Natural killer cell treated with Interleukin-12 subunit alpha and Interleukin-12 subunit beta and Interleukin-15 and Interleukin-18, amount 100 ng/mL, for 72 hours (primary cell): Measurements from ENCODE around the gene TCTN3. TPM values are rescaled to one million over a fixed set of nuclear protein-coding genes. Genes with fewer than 3 reads are reported as not detected.
"Not testable (repeated sequence)": the region's sequence is repeated elsewhere in the genome, so short reads cannot be mapped to it uniquely, and the experiment has no call there.

Experiments used
- ATAC-seq, 2 donors: fragments of 150-1000 bp; cut with Tn5 transposase in 1 of 2; sonication (Bioruptor Pico), chemical (Tn5 transposase) in 1 of 2; 2 replicates each; pipeline ENCODE4 v1.10.0; 2021
- DNase-seq: peaks from one replicate; pipeline ENCODE4 v3.0.0; 2022; ENCODE audit warnings: low spot score
- H3K27ac Mint-ChIP-seq, 2 donors: 1 replicate in 1 of 2; 2 replicates in 1 of 2; pipeline ENCODE4 v1.8.0; 2022; ENCODE audit warnings: mixed read lengths in 2 of 2, mild to moderate bottlenecking in 1 of 2, moderate library complexity in 1 of 2
- H3K27me3 Mint-ChIP-seq, 2 donors: 1 replicate in 1 of 2; 2 replicates in 1 of 2; pipeline ENCODE4 v1.8.0; 2022; ENCODE audit warnings: mixed read lengths in 2 of 2
- H3K36me3 Mint-ChIP-seq: one replicate; pipeline ENCODE4 v1.8.0; 2022; ENCODE audit warnings: mixed read lengths
- H3K4me1 Mint-ChIP-seq, 2 donors: 1 replicate in 1 of 2; 2 replicates in 1 of 2; pipeline ENCODE4 v1.8.0; 2022; ENCODE audit warnings: low read depth in 2 of 2, mixed read lengths in 2 of 2, mild to moderate bottlenecking in 1 of 2
- H3K4me3 Mint-ChIP-seq: one replicate; pipeline ENCODE4 v1.8.0; 2022; ENCODE audit warnings: mixed read lengths
- H3K9me3 Mint-ChIP-seq: 2 replicates; pipeline ENCODE4 v1.8.0; 2022; ENCODE audit warnings: mixed read lengths
- total RNA-seq, 2 donors: library from RNA; stranded (reverse); gene quantifications; one replicate each; pipeline ENCODE4 v1.2.3, GENCODE V29; 2022

Gene TCTN3
- total RNA-seq, 2 donors from 2014 or later = 17.5 to 52.0 TPM

DNA sequence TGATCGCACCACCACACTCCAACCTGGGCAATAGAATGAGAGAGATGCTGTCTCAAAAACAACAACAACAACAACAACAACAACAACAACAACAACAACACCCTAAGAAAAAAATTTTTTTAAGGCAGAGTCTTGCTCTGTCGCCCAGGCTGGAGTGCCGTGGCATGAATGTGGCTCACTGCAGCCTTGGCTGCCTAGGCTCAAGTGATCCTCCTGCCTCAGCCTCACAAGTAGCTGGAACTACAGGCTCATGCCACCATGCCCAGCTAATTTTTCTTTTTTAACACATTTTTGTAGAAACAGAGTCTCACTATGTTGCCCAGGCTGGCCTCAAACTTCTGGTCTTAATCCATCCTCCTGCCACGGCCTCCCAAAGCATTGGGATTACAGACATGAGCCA, 55.8 kb downstream of the TCTN3 start:
- H3K4me1 Mint-ChIP-seq = no peaks in the 10 kb centered on the region
- DNase-seq = no peak
- no peak overlapping the region for H3K27ac Mint-ChIP-seq
- no peak for ATAC-seq
- H3K36me3 Mint-ChIP-seq = peaks cover 33% of the 10 kb centered on the region
- no peak overlapping the region for H3K4me3 Mint-ChIP-seq
- no peaks in the 10 kb centered on the region for H3K9me3 Mint-ChIP-seq
- H3K27me3 Mint-ChIP-seq = no peaks in the 10 kb centered on the region

- Mint-ChIP-seq H3K4me3 (no peak overlapping the region), H3K36me3 (peaks cover 37% of the 10 kb centered on the region), H3K27me3 (no peaks in the 10 kb centered on the region), H3K4me1 (no peaks in the 10 kb centered on the region), H3K9me3 (no peaks in the 10 kb centered on the region), H3K27ac (no peak overlapping the region)
- no peak for ATAC-seq
- DNase-seq = no peak
These were observed 56.6 kb downstream of the TCTN3 start for GRCh38 chr10:95637140-95637539.

GRCh38 chr10:95635319-95635733, 58.4 kb downstream of the TCTN3 start:
- DNase-seq (no peak), ATAC-seq (no peak)
- H3K36me3 Mint-ChIP-seq = peaks cover 36% of the 10 kb centered on the region
- H3K4me3 Mint-ChIP-seq = no peak overlapping the region
- no peaks in the 10 kb centered on the region for H3K27me3 Mint-ChIP-seq
- H3K27ac Mint-ChIP-seq = no peak overlapping the region
- H3K4me1 Mint-ChIP-seq = no peaks in the 10 kb centered on the region
- H3K9me3 Mint-ChIP-seq = no peaks in the 10 kb centered on the region

- Mint-ChIP-seq H3K27me3 (no peaks in the 10 kb centered on the region), H3K27ac (no peak overlapping the region), H3K4me3 (no peak overlapping the region), H3K4me1 (no peaks in the 10 kb centered on the region), H3K9me3 (no peaks in the 10 kb centered on the region), H3K36me3 (peaks cover 29% of the 10 kb centered on the region)
- ATAC-seq (no peak), DNase-seq (no peak)
These were observed 64.9 kb downstream of the TCTN3 start for GRCh38 chr10:95628786-95629185.

GRCh38 chr10:95626500-95626899, 67.2 kb downstream of the TCTN3 start:
- Mint-ChIP-seq H3K27me3 (no peaks in the 10 kb centered on the region), H3K27ac (no peak overlapping the region), H3K36me3 (peaks cover 20% of the 10 kb centered on the region), H3K4me3 (no peak overlapping the region), H3K9me3 (no peaks in the 10 kb centered on the region), H3K4me1 (no peaks in the 10 kb centered on the region)
- ATAC-seq (no peak), DNase-seq (no peak)

GRCh38 chr10:95620415-95620814, 73.3 kb downstream of the TCTN3 start:
- H3K27me3 Mint-ChIP-seq, H3K27ac Mint-ChIP-seq, ATAC-seq, DNase-seq, H3K4me1 Mint-ChIP-seq, H3K9me3 Mint-ChIP-seq, H3K4me3 Mint-ChIP-seq: not testable (repeated sequence)
- H3K36me3 Mint-ChIP-seq = peaks cover 26% of the 10 kb centered on the region

DNA sequence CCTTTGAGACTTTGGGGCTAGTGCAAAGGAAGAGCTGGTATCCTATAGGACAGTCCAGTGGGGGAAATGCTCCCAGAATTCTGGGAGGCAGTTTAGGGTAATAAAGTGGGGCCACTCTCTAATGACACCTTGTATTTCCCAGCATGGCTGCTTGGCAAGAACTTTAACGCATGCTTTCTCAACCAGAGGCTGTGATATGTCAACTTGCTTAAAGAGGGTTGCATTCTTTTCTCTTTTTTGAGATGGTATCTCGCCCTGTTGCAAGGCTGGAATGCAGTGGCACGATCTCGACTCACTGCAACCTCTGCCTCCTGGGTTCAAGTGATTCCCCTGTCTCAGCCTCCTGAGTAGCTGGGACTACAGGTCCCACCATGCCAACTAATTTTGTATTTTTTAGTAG, 75.6 kb downstream of the TCTN3 start:
- peaks cover 41% of the 10 kb centered on the region for H3K36me3 Mint-ChIP-seq
- no peaks in the 10 kb centered on the region for H3K27me3 Mint-ChIP-seq
- ATAC-seq (no peak), DNase-seq (no peak)
- H3K4me3 Mint-ChIP-seq = no peak overlapping the region
- H3K27ac Mint-ChIP-seq = no peak overlapping the region
- H3K4me1 Mint-ChIP-seq = no peaks in the 10 kb centered on the region
- no peaks in the 10 kb centered on the region for H3K9me3 Mint-ChIP-seq

DNA sequence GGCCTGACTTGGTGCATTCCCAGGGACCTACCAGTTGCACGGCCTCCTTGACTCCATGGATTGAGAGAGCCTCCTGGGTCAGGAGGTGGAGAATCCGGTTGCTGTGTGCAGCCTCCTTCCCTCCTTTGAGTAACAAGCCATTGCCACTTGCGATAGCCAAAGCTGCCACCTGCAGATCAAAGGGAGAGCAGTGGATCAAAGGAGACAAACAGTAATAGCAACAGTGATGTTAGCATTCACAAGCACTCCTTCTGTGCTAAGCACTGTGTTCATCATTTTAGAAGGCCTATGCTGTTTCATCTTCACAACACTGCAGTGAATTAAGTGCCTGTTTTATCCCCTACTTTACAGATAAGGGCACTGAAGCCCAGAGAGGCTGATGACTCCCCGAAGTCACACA, 77.3 kb downstream of the TCTN3 start:
- no peaks in the 10 kb centered on the region for H3K4me1 Mint-ChIP-seq
- no peak overlapping the region for H3K4me3 Mint-ChIP-seq
- peaks cover 49% of the 10 kb centered on the region for H3K36me3 Mint-ChIP-seq
- H3K9me3 Mint-ChIP-seq = no peaks in the 10 kb centered on the region
- ATAC-seq (peak in 1 of 2 donors; percentile 31), DNase-seq (no peak)
- no peak overlapping the region for H3K27ac Mint-ChIP-seq
- no peaks in the 10 kb centered on the region for H3K27me3 Mint-ChIP-seq

Other genes starting within 250 kb of the TCTN3 start
- gene SORBS1, start 132.6 kb downstream of the TCTN3 start, total RNA-seq = 1 to 10 TPM; 1.4 to 1.6 TPM
- gene ALDH18A1, start 37.2 kb downstream of the TCTN3 start, total RNA-seq = 10 to 100 TPM; 87.0 to 91.1 TPM
- gene ENTPD1, start 62.2 kb upstream of the TCTN3 start, total RNA-seq = 100 to 1,000 TPM in 1 of 2 donors, 10 to 100 TPM in 1; 56.4 to 111 TPM
- gene CC2D2B, start 214.0 kb upstream of the TCTN3 start, total RNA-seq = 1 to 10 TPM in 1 of 2 donors, under 1 TPM in 1; 0.57 to 1.2 TPM